ENCODE measurements around the gene EIF3A. TPM values are rescaled to one million over a fixed set of nuclear protein-coding genes. Genes with fewer than 3 reads are reported as not detected.
"Not testable (repeated sequence)": the region's sequence is repeated elsewhere in the genome, so short reads cannot be mapped to it uniquely, and the experiment has no call there.

EIF3A gene
- total RNA-seq, 1 donor from 2014 or later = 96.9 TPM

DNA sequence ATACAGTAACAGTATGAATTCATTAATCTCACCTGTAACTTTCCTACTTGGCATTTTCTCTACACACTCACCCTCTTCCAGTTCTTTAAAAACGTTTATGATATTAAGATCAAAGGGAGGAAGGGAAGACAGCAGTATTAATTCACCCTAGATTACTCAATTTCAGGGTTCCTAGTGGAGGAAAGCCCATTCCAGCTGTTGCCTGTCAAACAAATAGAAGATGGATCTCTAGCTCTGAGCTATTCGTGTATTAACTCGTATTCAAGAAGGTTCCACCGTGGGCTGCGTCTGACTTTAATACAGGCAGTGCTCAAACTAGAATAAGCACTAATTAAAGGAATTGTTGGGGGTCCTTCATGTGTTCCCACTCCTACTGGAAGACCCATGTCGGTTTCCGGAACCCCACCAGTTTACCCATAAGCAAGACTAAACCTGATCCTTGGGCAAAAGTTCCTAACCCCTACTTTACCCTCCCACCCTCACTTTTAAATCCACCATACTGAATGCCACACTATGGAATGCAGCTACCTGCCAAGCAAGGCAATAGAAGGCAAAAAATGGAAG lies 49.0 kb downstream of the EIF3A start:
- DNase-seq (no peak), ATAC-seq (no peak)
- Histone ChIP-seq H3K27ac (no peak overlapping the region), H3K9me3 (no peaks in the 10 kb centered on the region), H3K36me3 (peaks cover 37% of the 10 kb centered on the region), H3K4me1 (peaks cover 4% of the 10 kb centered on the region), H3K4me3 (no peak overlapping the region), H3K27me3 (no peaks in the 10 kb centered on the region)
- intact Hi-C loops (cut with DNase I) = no loop called here
- TF ChIP-seq CTCF (IDR thresholded peaks at IDR 0.05) = no peak

GRCh38 chr10:119030421-119031250 lies 50.0 kb downstream of the EIF3A start:
- Histone ChIP-seq H3K36me3 (peaks cover 27% of the 10 kb centered on the region), H3K4me3 (peak overlapping the region; percentile 43), H3K9me3 (no peaks in the 10 kb centered on the region), H3K27ac (no peak overlapping the region), H3K27me3 (no peaks in the 10 kb centered on the region), H3K4me1 (peaks cover 8% of the 10 kb centered on the region)
- intact Hi-C loops (cut with DNase I) = no loop called here
- ATAC-seq (peak; percentile 38), DNase-seq (peak; percentile 80)
- no peak for TF ChIP-seq CTCF (IDR thresholded peaks at IDR 0.05)

DNA sequence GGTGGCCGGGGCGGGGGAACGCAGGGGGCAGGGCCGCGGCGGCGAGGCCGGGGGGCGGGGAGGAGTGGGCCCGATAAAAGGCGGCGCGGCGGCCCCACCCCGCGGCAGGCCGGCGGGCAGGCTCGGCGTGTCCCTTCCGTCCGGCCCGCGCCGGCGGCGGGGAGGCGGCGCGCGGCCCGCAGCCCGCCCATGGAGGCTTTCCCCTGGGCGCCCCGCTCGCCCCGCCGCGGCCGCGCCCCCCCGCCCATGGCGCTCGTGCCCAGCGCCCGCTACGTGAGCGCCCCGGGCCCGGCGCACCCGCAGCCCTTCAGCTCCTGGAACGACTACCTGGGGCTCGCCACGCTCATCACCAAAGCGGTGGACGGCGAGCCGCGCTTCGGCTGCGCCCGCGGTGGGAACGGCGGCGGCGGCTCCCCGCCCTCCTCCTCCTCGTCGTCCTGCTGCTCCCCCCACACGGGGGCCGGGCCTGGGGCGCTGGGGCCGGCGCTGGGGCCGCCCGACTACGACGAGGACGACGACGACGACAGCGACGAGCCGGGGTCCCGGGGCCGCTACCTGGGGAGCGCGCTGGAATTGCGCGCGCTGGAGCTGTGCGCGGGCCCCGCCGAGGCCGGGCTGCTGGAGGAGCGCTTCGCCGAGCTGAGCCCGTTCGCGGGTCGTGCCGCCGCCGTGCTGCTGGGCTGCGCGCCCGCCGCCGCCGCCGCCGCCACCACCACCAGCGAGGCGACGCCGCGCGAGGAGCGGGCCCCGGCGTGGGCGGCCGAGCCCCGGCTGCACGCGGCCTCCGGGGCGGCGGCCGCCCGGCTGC lies 50.8 kb downstream of the EIF3A start, which contains the start of gene NANOS1:
Gene NANOS1 (plus strand): TSS at position 102 of the 808 bp plus-strand sequence. CDS start 88 bp downstream, at position 190.
- Histone ChIP-seq H3K9me3 (no peaks in the 10 kb centered on the region), H3K4me3 (peak within 1 kb of the TSS; percentile 60), H3K4me1 (peaks cover 13% of the 10 kb centered on the region), H3K27me3 (no peaks in the 10 kb centered on the region), H3K36me3 (peaks cover 22% of the 10 kb centered on the region), H3K27ac (no peak within 1 kb of the TSS)
- ATAC-seq (no peak), DNase-seq (no peak)
- TF ChIP-seq CTCF (IDR thresholded peaks at IDR 0.05) = no peak
- intact Hi-C loops (cut with DNase I) = no loop called here

DNA sequence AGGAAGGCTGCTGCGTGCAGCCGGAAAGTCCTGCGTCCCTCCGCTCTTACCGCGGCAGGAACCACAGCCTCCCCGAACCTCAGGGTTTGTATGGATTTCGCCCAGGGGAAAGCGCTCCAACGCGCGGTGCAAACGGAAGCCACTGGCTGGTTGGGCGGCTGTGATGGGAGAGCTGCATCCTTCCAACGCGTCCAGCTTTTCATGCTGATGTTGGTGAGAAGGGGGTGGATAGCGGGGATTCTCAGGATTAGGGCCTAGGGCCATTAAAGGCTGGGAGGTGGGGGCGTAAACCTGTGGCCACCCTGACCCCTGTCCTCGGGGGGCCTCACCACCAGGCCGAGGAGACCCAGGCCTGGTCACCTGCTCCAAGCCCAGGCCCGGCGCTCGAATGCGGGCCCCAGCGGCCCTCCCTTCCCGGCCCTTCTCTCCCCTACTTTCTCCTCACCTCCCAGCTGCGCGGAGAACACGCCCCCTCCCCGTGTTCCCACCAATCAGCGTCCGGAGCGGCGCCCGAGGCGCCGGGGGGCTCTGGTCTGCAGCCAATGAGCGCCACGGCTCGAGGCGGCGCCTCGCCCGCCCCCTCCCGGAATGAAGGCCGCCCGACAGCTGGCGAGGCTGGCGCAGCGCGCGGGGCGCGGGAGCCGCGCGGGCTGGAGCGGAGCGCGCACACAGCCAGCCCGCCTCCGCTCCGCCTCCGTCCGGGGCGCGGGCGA lies 51.6 kb downstream of the EIF3A start:
- ATAC-seq = peak; percentile 88
- TF ChIP-seq CTCF (IDR thresholded peaks at IDR 0.05) = peak; percentile 21
- intact Hi-C loops (cut with DNase I) = no loop called here
- no peaks in the 10 kb centered on the region for H3K9me3 ChIP-seq
- H3K36me3 ChIP-seq = peaks cover 14% of the 10 kb centered on the region
- peak overlapping the region; percentile 39 for H3K4me3 ChIP-seq
- peak; percentile 94 for DNase-seq
- H3K27me3 ChIP-seq = no peaks in the 10 kb centered on the region
- no peak overlapping the region for H3K27ac ChIP-seq
- peaks cover 13% of the 10 kb centered on the region for H3K4me1 ChIP-seq

GRCh38 chr10:119028445-119028899 lies 52.1 kb downstream of the EIF3A start:
- ATAC-seq; H3K36me3 ChIP-seq; H3K27ac ChIP-seq; DNase-seq; H3K27me3 ChIP-seq; H3K9me3 ChIP-seq; intact Hi-C loops (cut with DNase I): not testable (repeated sequence)
- H3K4me1 ChIP-seq = peaks cover 13% of the 10 kb centered on the region
- peak overlapping the region; percentile 39 for H3K4me3 ChIP-seq
